Mesenchymal stem cell (in vitro differentiated cells and primary cell): ENCODE measurements around the gene CHPF.

Experiments
- DNase-seq: peaks from one replicate; pipeline ENCODE4 v3.0.0-alpha.2; 2013
- H2AFZ ChIP-seq: one replicate; pipeline ENCODE4 v1.6.1; 2013; ENCODE audit warnings: low read depth, mild to moderate bottlenecking, control low read depth, inconsistent platforms, low read length, moderate library complexity
- H2AK5ac ChIP-seq: 2 replicates; pipeline ENCODE4 v1.6.1; 2013; ENCODE audit warnings: low read length, moderate library complexity, mild to moderate bottlenecking, inconsistent platforms; ENCODE audit not compliant: severe bottlenecking
- H2BK120ac ChIP-seq: one replicate; pipeline ENCODE4 v1.6.1; 2013; ENCODE audit warnings: low read depth, mild to moderate bottlenecking, inconsistent platforms, low read length, moderate library complexity
- H2BK12ac ChIP-seq, 2 experiments: one replicate each; pipeline ENCODE4 v1.6.1; 2013; ENCODE audit warnings: inconsistent platforms in 2 of 2, low read length in 2 of 2, mild to moderate bottlenecking in 2 of 2, moderate library complexity in 2 of 2, control low read depth in 1 of 2
- H2BK15ac ChIP-seq: one replicate; pipeline ENCODE4 v1.6.1; 2013; ENCODE audit warnings: mild to moderate bottlenecking, low read depth, inconsistent platforms; ENCODE audit not compliant: poor library complexity, severe bottlenecking
- H2BK5ac ChIP-seq: 2 replicates; pipeline ENCODE4 v1.6.1; 2013; ENCODE audit warnings: low read depth, mild to moderate bottlenecking, low read length, control low read depth, inconsistent platforms; ENCODE audit not compliant: poor library complexity, severe bottlenecking
- H3K14ac ChIP-seq, 2 experiments: one replicate each; pipeline ENCODE4 v1.6.1; 2013; ENCODE audit warnings: inconsistent platforms in 2 of 2, low read length in 2 of 2, control low read depth in 1 of 2, mild to moderate bottlenecking in 1 of 2, moderate library complexity in 1 of 2
- H3K18ac ChIP-seq, 2 experiments: one replicate each; pipeline ENCODE4 v1.6.1; 2013; ENCODE audit warnings: inconsistent platforms in 2 of 2, low read length in 2 of 2, control low read depth in 1 of 2, low read depth in 1 of 2, mild to moderate bottlenecking in 1 of 2
- H3K23ac ChIP-seq, 2 experiments: one replicate each; pipeline ENCODE4 v1.6.1; 2013; ENCODE audit warnings: inconsistent platforms in 2 of 2, low read length in 2 of 2, mild to moderate bottlenecking in 2 of 2, moderate library complexity in 2 of 2, control low read depth in 1 of 2
- H3K27ac ChIP-seq: 2 replicates; pipeline ENCODE4 v1.5.1; 2013; ENCODE audit warnings: mild to moderate bottlenecking, moderate library complexity, low read length, control low read depth, inconsistent platforms; ENCODE audit not compliant: poor library complexity, severe bottlenecking
- H3K27me3 ChIP-seq, 2 experiments: 2 replicates each; pipeline versions ENCODE4 v1.6.1 to v1.7.0; 2013; ENCODE audit warnings: low read length in 2 of 2, mild to moderate bottlenecking in 2 of 2, moderate library complexity in 2 of 2, control low read depth in 1 of 2, inconsistent platforms in 1 of 2; ENCODE audit not compliant: control insufficient read depth in 1 of 2, insufficient read depth in 1 of 2
- H3K36me3 ChIP-seq, 2 experiments: 2 replicates each; pipeline versions ENCODE4 v1.6.1 to v1.7.0; 2013; ENCODE audit warnings: low read length in 2 of 2, control low read depth in 1 of 2, inconsistent platforms in 1 of 2, low read depth in 1 of 2, mild to moderate bottlenecking in 1 of 2; ENCODE audit not compliant: insufficient read depth in 2 of 2, control insufficient read depth in 1 of 2
- H3K4ac ChIP-seq, 2 experiments: one replicate each; pipeline ENCODE4 v1.6.1; 2013; ENCODE audit warnings: inconsistent platforms in 2 of 2, low read length in 2 of 2, mild to moderate bottlenecking in 2 of 2, moderate library complexity in 2 of 2, control low read depth in 1 of 2, low read depth in 1 of 2
- H3K4me1 ChIP-seq: 2 replicates; pipeline ENCODE4 v1.6.1; 2013; ENCODE audit warnings: low read depth, low read length, control low read depth; ENCODE audit not compliant: control insufficient read depth, insufficient read depth
- H3K4me2 ChIP-seq: 2 replicates; pipeline ENCODE4 v1.6.1; 2013; ENCODE audit warnings: low read length, mild to moderate bottlenecking, inconsistent platforms; ENCODE audit not compliant: poor library complexity, severe bottlenecking
- H3K4me3 ChIP-seq, 2 experiments: 2 replicates each; pipeline versions ENCODE4 v1.5.1 to v1.7.0; 2013; ENCODE audit warnings: low read length in 2 of 2, mild to moderate bottlenecking in 2 of 2, control low read depth in 1 of 2, low read depth in 1 of 2; ENCODE audit not compliant: insufficient read depth in 1 of 2
- H3K79me1 ChIP-seq: replicated peaks from 2 replicates; pipeline ENCODE4 v1.6.1; 2013; ENCODE audit warnings: mild to moderate bottlenecking, control low read depth, low read length, inconsistent platforms; ENCODE audit not compliant: poor library complexity, severe bottlenecking
- H3K9ac ChIP-seq: 2 replicates; pipeline ENCODE4 v1.7.0; 2013; ENCODE audit warnings: mild to moderate bottlenecking, low read length, moderate library complexity
- H3K9me3 ChIP-seq: 2 replicates; pipeline ENCODE4 v1.7.0; 2013; ENCODE audit warnings: mild to moderate bottlenecking, low read length; ENCODE audit not compliant: control insufficient read depth
- H4K8ac ChIP-seq: one replicate; pipeline ENCODE4 v1.6.1; 2013; ENCODE audit warnings: inconsistent platforms, mild to moderate bottlenecking, low read length, moderate library complexity
- H4K91ac ChIP-seq: one replicate; pipeline ENCODE4 v1.6.1; 2013; ENCODE audit warnings: mild to moderate bottlenecking, low read length, inconsistent platforms
- WGBS: methylation state at CpG from one replicate; pipeline ENCODE4 v1.1.7; 2013; ENCODE audit warnings: mixed read lengths; 5-methylcytosine and 5-hydroxymethylcytosine counted together

The CHPF gene

DNA sequence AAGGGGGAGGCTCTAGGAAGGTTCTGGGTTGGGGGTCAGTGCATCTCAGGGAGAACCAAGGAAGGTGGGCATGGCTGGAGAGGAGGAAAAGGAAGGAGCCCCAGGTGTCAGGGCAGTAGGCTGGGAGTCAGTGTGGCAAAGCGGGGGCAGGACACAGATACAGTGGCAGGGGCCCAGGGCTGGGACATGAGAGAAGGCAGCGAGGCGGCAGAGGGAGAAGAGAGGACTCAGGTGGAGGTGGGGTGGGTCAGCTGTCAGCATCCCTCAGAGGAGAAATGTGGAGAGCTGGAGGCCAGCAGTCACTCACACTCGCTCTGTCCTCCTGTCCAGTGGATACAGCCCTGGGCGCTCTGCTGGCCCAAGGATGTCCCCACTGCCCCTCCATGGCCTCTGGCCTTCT is 50.5 kb downstream of the CHPF start:
- peaks cover 48 to 52% of the 10 kb centered on the region in 2 experiments for H3K36me3 ChIP-seq
- H3K4me2 ChIP-seq: no peak overlapping the region
- H3K23ac ChIP-seq: no peak overlapping the region
- no peaks in the 10 kb centered on the region for H3K9me3 ChIP-seq
- H4K91ac ChIP-seq: no peak overlapping the region
- H2AFZ ChIP-seq: no peak overlapping the region
- no peaks in the 10 kb centered on the region for H3K79me1 ChIP-seq
- no peak overlapping the region for H2BK12ac ChIP-seq
- peaks cover 18% of the 10 kb centered on the region for H3K4me1 ChIP-seq
- no peak overlapping the region for H2AK5ac ChIP-seq
- no peak overlapping the region for H3K4ac ChIP-seq
- no peak overlapping the region for H2BK5ac ChIP-seq
- WGBS: 96% methylated on average over 5 of the region's 5 CpGs
- no peak overlapping the region for H3K9ac ChIP-seq
- no peak for DNase-seq
- no peak overlapping the region for H3K14ac ChIP-seq
- no peak overlapping the region for H3K4me3 ChIP-seq
- peaks cover 0 to 45% of the 10 kb centered on the region in 2 experiments for H3K27me3 ChIP-seq
- no peak overlapping the region for H2BK120ac ChIP-seq
- H3K27ac ChIP-seq: no peak overlapping the region
- H2BK15ac ChIP-seq: no peak overlapping the region
- H3K18ac ChIP-seq: no peak overlapping the region
- H4K8ac ChIP-seq: no peak overlapping the region

- peaks cover 53 to 54% of the 10 kb centered on the region in 2 experiments for H3K36me3 ChIP-seq
- H3K18ac ChIP-seq: no peak overlapping the region
- H4K91ac ChIP-seq: no peak overlapping the region
- no peak overlapping the region for H2BK5ac ChIP-seq
- H3K9ac ChIP-seq: no peak overlapping the region
- no peak overlapping the region for H3K27ac ChIP-seq
- H2AFZ ChIP-seq: no peak overlapping the region
- H3K4me1 ChIP-seq: peaks cover 13% of the 10 kb centered on the region
- H3K23ac ChIP-seq: no peak overlapping the region
- WGBS: 38% methylated on average over 19 of the region's 20 CpGs
- no peak overlapping the region for H3K14ac ChIP-seq
- no peaks in the 10 kb centered on the region for H3K79me1 ChIP-seq
- H3K4me3 ChIP-seq: no peak overlapping the region
- H3K4me2 ChIP-seq: no peak overlapping the region
- H4K8ac ChIP-seq: no peak overlapping the region
- DNase-seq: no peak
- H2BK120ac ChIP-seq: no peak overlapping the region
- no peak overlapping the region for H2BK15ac ChIP-seq
- no peaks in the 10 kb centered on the region for H3K9me3 ChIP-seq
- no peak overlapping the region for H3K4ac ChIP-seq
- no peak overlapping the region for H2BK12ac ChIP-seq
- H2AK5ac ChIP-seq: peak overlapping the region; percentile 15
- H3K27me3 ChIP-seq: peaks cover 0 to 44% of the 10 kb centered on the region in 2 experiments
Observed at GRCh38 chr2:219492575-219492974, 51.0 kb downstream of the CHPF start.

- Histone ChIP-seq H4K8ac (no peak overlapping the region), H2BK15ac (no peak overlapping the region), H3K36me3 (peaks cover 51 to 60% of the 10 kb centered on the region in 2 experiments), H3K79me1 (no peaks in the 10 kb centered on the region), H2AFZ (no peak overlapping the region), H3K27me3 (peaks cover 0 to 33% of the 10 kb centered on the region in 2 experiments), H3K4me2 (no peak overlapping the region), H3K18ac (no peak overlapping the region), H3K27ac (no peak overlapping the region), H3K14ac (no peak overlapping the region), H2BK120ac (no peak overlapping the region), H3K23ac (no peak overlapping the region), H2BK5ac (no peak overlapping the region), H3K9me3 (no peaks in the 10 kb centered on the region), H4K91ac (no peak overlapping the region), H2AK5ac (no peak overlapping the region), H2BK12ac (no peak overlapping the region), H3K4ac (no peak overlapping the region), H3K9ac (no peak overlapping the region), H3K4me3 (no peak overlapping the region), H3K4me1 (peaks cover 10% of the 10 kb centered on the region)
- 86% methylated on average over 14 of the region's 14 CpGs for WGBS
- DNase-seq: no peak
Observed at GRCh38 chr2:219491278-219491963, 52.2 kb downstream of the CHPF start.

DNA sequence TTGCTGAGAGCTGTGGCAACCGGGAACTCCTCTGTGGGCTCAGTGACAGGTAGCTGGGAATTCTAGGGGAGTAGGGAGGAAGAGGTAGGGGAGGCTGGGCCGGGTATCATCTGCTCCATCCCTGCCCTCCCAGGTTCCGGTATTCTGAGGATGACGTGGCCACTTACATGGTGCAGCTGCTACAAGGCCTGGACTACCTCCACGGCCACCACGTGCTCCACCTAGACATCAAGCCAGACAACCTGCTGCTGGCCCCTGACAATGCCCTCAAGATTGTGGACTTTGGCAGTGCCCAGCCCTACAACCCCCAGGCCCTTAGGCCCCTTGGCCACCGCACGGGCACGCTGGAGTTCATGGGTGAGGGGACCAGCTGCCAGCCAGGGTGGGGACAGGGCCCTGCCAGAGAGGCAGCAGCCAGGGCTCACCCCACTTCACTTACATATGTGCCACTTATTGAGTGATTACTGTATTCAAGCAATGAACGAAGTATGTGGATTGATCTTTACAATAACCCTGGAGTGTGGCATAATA is 52.9 kb downstream of the CHPF start:
- Histone ChIP-seq H3K27ac (no peak overlapping the region), H3K79me1 (no peaks in the 10 kb centered on the region), H3K36me3 (peaks cover 51 to 65% of the 10 kb centered on the region in 2 experiments), H3K4me2 (no peak overlapping the region), H2BK5ac (no peak overlapping the region), H2AK5ac (no peak overlapping the region), H3K18ac (no peak overlapping the region), H3K4me1 (peaks cover 12% of the 10 kb centered on the region), H3K4ac (no peak overlapping the region), H4K91ac (no peak overlapping the region), H3K14ac (no peak overlapping the region), H3K4me3 (no peak overlapping the region), H3K23ac (no peak overlapping the region), H3K27me3 (peaks cover 0 to 29% of the 10 kb centered on the region in 2 experiments), H2AFZ (no peak overlapping the region), H2BK15ac (no peak overlapping the region), H2BK120ac (no peak overlapping the region), H2BK12ac (no peak overlapping the region), H4K8ac (no peak overlapping the region), H3K9me3 (no peaks in the 10 kb centered on the region), H3K9ac (no peak overlapping the region)
- DNase-seq: no peak
- 92% methylated on average over 10 of the region's 10 CpGs for WGBS
